ENCODE data around the gene CEP120.
"Not testable (repeated sequence)": the region's sequence is repeated elsewhere in the genome, so short reads cannot be mapped to it uniquely, and the experiment has no call there.

The CEP120 gene

DNA sequence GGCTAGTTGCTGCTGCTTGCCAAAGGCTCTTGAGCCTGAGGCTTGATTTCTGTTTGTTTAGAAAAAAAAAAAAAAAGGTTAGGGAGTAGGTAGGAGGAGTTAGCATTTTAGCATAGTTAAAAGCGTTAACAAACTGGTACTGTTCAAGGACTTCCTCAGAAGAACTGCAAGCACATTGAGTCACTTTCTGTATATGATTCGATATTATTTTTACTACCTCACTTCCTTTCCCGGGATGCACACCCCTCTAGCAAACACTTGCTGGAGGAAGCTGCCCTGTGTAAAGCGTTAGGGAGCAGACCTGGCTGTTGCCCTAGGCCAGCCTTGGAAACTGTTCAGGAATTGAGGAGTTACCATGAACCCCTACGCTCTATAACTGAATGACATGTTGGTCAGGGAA, 15.7 kb upstream of the CEP120 start:
- no peak for FAIRE-seq
- no peak for DNase-seq (ENCODE audit: low spot score)

DNA sequence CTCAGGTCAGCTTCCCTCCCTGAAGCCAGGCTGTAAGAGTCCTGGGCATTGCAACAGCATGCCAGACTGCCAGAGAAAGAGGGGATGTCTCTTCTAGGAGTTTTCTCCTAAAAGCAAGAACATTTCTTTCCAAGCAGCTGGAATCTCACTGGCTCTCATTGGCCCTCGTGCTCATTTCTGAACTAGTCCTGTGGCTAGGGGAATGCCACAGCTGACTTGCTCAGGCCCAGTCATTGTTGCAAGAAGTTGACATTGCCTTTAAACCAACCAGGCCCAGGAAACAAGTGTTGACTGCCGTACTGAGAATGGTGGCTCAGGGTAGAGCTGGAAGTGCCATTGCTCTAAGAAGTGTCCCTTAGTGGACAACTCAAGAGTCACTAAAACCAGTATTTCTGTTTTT, 15.0 kb upstream of the CEP120 start:
- no peak for FAIRE-seq
- DNase-seq (ENCODE audit: low spot score) = no peak

DNA sequence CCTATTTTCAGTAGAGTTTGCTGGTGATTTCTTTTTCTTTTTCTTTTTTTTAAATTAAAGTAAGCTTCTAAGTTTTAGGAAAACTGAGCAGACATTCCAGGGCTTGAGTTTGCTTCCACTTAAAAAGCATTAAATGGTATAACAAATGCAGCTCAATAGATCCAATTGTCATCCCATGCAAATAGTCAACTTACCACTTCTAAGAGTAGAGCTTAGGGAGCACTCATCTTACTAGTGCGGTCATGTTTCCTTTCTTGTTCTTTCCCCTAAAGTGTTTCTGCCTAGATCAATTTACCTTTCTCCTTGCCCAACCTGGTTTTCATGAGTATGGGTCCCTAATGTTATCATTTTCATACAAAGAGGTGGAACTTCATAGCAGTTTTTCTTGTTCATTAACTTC, 13.0 kb upstream of the CEP120 start:
- no peak for DNase-seq (ENCODE audit: low spot score)
- no peak for FAIRE-seq

DNA sequence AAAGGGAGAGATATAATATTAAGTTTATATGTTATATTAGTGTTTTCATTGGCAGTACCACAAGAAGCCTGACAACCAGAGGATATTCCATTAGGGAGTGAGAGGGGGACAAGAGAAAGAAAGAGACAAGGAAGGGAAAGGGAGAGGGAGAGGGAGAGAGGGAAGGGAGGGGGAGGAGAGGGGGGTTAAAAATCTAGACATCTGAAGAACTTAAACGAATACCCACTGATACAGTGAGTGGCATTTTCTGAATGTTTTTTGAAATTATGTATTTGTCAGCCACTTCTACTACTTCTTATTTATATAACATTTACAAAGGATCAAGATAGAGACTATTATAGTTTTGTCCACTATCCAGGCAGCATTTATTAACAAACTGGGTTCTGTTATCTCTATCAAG, 11.6 kb upstream of the CEP120 start:
- FAIRE-seq = no peak
- DNase-seq (ENCODE audit: low spot score) = no peak

DNA sequence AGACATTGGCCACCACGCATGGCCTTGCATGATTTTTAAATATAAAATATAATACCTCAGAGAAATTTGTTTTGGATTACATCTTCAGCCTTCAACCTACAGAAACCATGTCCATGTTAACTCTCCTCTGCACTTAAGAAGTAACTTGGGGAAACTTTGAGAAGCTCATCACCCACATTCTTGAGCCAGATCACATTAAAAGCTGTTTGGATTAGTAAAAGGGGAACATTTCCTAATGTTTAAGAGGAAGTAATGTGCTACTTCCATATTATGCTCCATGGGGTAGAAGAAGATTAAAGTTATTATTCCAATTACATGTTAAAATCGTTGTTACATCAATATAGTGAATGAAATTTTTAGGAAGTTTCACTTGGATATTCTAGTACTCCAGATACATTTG, 10.4 kb upstream of the CEP120 start:
- FAIRE-seq = no peak
- DNase-seq (ENCODE audit: low spot score) = no peak

DNA sequence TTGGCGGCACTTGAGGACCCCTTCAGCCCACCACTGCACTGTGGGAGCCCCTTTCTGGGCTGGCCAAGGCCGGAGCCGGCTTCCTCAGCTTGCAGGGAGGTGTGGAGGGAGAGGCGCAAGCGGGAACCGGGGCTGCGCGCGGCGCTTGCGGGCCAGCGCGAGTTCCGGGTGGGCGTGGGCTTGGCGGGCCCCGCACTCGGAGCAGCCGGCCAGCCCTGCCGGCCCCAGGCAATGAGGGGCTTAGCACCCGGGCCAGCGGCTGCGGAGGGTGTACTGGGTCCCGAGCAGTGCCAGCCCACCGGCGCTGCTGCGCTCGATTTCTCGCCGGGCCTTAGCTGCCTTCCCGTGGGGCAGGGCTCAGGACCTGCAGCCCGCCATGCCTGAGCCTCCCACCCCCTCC, 7.2 kb upstream of the CEP120 start:
- not testable (repeated sequence) for DNase-seq (ENCODE audit: low spot score); FAIRE-seq

DNA sequence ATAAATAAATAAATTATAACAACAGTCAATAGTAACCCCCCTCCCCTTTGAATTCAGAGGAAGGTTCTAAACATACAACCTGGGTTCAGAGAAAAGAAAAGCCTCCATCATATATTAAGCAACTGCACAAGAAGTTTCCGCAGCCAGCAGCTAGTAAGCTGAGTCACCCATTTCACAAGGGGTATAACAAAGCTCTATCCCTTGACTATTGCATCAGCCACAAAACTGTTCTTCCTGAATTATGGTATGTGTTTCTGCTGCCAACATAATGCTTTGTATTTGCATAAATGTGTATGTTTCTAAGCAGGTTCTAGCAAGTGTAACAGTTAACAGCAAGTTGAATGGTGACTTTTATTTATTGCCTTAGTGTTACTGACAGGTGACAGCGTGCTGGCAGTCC, 6.8 kb upstream of the CEP120 start:
- FAIRE-seq = no peak
- no peak for DNase-seq (ENCODE audit: low spot score)

DNA sequence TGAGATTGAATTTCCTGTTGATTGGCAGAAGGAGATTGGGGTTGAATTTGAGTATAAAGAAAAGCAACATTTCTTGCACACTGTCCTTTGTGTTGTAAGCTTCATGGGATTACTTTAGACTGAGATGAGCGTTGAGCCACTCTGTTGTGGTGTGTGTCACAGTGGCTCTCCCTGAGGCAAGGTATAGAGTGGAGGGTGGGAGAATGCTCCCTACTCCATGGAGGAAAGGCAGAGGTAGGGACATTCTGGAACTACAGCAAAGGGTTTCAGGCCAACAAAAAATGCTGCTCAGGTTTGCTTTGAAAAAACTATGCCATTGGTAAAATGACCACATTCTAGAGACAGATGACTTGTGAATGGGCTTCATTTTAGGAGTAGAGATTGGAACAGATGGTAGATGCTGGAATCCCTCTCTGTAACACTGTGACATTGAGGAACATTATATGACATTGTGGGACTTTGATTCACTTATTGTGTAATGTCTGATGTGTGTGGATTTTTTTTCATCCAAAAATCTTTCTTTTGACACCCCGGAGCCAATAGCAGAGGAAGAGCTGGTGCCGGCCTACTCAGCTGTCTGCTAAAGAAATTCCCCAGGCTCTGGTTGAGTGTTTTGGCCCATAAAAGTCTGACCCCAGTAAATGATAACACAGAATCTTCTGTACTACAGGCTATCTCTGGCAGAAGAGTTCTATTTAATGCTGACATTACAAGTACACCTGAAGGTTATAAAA, 6.2 kb upstream of the CEP120 start:
- FAIRE-seq (no peak), DNase-seq (ENCODE audit: low spot score) (no peak)

DNA sequence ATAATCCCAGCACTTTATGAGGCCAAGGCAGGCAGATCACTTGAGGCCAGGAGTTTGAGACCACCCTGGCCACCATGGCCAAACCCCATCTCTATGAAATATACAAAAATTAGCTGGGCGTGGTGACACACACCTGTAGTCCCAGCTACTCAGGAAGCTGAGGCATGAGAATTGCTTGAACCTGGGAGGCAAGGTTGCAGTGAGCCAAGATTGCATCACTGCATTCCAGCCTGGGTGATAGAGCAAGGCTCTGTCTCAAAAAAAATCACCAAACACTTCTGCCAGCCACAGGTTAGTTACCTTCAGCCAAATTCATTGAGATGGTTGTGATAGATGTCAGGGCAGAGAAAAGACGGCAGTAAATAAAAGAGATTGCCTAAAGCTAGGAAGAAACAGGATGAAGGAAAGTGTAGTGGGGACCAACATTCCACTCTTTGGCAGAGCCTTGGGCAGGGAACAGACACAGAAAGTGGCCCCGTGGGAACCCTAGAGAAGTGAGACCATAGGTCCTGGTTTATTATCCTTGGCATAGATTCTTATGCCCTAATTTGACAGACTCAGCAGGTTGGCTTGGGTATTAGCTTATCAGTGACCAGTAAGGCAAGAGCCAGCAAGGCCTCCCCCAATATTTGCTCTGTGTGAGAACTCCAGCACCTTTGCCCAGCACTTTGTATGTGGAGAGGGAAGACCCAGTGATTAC, 5.5 kb upstream of the CEP120 start:
- no peak for DNase-seq (ENCODE audit: low spot score)
- no peak for FAIRE-seq

DNA sequence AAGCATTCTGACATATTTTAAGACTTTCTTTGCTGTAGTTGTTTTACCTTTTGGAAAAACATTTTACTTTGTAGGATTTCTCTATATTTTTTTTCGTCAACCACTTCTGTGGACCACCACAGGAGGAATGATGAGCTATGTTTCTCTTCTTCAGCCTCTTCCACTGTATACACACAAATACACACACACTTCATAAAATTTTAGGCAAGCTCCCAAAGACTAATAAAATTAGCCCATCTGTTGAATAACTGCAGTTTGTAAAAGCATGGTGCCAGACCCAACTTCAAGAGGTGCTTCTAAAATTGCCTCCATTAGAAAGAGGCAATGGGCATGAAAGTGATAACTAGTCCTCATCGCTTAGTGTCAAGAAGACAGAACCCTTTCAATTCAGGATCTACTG, 4.1 kb upstream of the CEP120 start:
- DNase-seq (ENCODE audit: low spot score) (no peak), FAIRE-seq (no peak)

DNA sequence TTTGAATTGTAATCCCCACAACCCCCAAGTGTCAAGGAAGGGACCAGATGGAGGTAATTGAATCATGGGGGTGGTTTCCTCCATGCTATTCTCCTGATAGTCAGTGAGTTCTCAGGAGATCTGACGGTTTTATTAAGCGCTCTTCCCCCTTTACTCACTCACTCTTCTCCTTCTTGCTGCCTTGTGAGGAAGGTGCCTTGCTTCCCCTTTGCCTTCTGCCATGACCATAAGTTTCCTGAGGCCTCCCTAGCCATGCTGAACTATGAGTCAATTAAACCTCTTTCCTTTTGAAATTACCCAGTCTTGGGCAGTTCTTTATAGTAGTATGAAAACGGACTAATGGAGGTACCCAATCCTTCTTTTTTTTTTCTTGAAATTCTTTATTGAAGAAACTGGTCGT, 2.2 kb upstream of the CEP120 start:
- DNase-seq (ENCODE audit: low spot score) (no peak), FAIRE-seq (no peak)

DNA sequence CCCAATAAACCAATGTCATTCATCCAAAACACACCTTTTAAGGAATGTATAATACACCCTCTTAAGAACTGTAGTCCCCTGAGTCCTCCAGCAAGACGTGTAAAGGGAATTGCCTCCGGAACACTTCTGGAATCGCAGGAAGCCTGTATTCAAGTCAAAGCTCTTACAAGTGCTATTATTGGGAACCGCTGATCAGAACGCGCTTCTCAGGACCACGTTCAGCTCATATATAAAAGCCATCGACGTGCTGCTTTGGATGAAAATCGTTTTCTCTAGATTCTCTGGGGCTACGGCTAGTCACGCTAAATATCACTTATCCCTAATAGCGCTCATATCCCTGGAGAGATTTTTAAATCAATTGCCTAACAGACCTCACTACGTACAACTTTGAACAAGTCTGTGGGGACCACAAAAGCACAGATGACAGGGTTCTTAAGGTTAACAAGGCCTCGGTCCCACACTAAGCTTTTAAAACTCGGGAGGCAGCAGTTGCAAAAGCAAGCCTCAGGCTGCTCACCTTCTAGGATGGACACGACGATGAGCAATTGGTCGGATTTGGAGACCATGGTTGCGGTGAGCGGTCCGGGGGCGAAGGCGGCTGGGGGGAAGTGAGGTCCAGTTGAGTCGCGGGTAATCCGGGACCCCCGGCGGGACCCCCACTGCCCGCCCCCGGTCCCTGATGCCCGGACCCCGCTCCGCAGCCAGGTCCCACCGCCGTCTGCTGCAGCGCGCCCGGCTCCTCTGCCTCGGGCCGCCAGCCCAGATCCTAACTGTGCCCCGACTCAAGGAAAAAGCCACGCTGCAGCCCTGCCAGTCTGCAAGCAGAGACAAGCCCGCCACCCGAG, 548 bp downstream of the CEP120 start:
- FAIRE-seq = no peak
- peak; percentile 9 for DNase-seq (ENCODE audit: low spot score)

DNA sequence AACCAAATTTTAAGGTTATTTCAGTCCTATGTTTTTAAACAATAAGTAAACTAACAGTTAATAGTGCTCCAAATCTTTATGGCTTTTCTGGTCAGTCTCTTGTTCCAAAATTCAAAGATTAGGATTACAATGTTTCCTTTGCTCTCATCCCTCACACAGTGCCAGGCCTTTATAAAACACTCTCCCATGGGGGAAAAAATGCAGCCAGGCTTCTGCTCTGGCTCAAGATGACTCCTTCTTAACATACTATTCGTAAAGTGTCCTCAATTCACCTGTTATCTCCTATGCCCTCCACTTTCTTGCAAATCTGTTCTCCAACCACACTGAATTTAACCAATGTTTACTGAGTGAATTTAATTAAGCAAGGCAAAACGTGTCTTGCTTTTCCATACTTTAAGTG, 1.4 kb downstream of the CEP120 start:
- FAIRE-seq (no peak), DNase-seq (ENCODE audit: low spot score) (no peak)

DNA sequence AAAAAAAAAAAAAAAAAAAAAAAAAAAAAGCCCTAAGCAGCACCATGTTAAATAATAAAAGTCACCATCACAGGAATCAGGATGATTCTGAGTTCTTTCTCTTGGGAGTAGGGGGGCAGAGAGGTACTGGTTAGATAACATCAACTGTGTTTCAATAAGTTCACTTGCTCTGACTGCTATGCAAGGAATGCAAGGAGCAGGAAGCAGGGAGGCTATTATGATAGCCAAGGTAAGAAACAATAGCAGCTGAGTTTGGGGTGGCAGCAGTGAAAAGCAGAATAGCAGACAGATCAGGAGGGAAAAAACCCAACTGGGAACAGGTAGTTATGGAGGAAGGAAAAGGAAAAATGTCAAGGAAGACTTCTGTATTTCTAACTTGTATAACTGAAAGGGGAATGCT, 8.2 kb downstream of the CEP120 start:
- FAIRE-seq (no peak), DNase-seq (ENCODE audit: low spot score) (no peak)

DNA sequence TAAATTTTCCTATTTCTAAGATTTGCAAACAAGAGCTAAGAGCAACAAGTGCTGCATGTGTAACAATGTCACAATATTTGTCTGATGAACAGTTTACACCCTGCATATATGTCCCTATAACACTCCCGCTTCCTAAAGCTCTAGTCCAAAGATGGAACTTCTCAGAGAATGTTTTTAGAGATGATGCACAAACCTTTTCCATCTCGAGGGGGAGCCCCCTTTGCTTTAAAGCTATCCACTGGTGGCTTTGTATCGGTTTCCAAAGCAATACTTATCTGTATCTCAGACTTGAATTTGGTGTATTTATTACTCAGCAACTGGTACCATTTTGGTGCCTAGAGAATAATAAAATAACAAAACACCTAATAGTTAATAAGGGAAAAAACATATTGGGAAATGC, 11.0 kb downstream of the CEP120 start:
- DNase-seq (ENCODE audit: low spot score) (no peak), FAIRE-seq (no peak)

DNA sequence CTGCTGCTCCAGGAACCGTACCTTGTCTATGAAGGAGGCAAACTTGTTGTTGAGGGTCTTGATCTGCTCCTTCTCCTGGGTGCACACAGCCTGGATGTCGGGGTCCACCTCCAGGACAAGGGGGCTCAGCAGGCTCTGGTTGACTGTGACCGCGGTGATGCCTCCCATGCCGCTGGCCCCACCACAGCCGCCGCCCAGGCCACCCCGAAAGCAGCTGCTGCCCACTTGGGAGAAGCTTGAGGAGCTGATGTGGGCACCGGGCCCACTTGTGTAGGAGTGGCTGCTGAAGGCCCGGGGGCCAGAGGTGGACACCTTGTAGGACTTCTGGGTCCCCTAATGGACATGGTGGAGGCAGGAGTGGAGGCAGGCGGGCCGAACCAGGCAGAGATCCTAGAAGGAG, 21.2 kb downstream of the CEP120 start:
- not testable (repeated sequence) for FAIRE-seq; DNase-seq (ENCODE audit: low spot score)

DNA sequence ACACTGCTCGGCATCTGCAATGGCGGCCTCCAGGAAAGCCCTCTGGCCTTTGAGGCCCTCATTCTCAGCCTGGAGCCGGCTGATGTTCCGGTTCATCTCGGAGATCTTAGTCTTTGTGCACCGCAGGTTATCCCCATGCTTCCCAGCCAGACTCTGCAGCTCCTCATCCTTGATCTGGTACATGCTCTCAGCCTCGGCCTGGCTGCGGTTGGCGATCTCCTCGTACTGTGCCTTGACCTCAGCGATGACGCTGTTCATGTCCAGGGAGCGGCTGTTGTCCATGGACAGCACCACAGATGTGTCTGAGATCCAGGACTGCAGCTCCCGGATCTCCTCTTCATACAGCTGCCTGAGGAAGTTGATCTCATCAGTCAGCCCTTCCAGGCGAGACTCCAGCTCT, 21.9 kb downstream of the CEP120 start:
- no peak for DNase-seq (ENCODE audit: low spot score)
- no peak for FAIRE-seq

DNA sequence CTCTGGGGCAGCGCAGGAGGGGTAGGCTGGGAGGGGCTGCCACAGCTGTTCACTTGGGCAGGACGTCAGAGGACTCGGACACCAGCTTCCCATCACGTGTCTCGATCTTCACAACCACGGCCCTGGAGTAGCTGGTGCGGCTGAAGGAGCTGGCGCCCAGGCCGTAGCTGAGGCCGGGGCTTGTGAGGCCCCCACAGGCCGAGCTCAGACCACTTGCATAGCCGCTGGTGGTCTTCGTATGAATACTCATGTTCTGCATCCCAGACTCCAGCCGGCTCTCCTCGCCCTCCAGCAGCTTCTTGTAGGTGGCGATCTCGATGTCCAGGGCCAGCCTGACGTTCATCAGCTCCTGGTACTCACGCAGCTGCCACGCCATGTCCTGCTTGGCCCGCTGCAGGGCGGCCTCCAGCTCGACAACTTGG, 22.3 kb downstream of the CEP120 start:
- not testable (repeated sequence) for DNase-seq (ENCODE audit: low spot score); FAIRE-seq

DNA sequence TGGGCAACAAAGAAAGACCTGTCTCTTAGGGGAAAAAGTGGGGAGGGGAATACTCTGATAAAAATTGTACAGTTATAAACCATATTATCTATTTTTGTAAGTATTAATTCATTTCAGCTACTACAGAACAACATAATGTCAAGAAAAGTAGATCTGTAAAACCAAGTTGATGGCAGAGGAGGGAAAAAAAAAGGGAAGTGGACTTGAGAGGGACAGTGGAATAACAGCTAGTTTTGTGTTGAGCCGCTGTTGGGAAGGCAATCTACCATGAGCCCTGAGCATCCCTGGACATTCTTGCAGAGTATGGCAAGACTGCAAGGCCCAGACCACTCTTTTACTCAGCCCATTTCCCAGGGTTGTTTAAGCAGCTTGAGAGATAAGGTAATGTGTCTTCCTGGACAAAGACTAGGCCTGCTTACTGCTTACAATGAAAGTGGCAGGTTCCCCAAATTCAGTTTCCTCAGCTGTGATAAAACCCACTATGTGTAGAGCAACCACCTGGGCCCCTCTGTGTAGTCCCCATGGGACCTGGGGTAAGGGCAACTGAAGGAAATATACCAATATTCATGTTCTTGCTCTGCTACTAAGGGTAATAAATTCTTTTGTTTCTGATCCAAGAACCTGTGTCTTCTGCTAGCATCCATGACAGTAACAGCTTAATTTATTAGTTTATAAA, 25.0 kb downstream of the CEP120 start:
- DNase-seq (ENCODE audit: low spot score) (no peak), FAIRE-seq (no peak)

DNA sequence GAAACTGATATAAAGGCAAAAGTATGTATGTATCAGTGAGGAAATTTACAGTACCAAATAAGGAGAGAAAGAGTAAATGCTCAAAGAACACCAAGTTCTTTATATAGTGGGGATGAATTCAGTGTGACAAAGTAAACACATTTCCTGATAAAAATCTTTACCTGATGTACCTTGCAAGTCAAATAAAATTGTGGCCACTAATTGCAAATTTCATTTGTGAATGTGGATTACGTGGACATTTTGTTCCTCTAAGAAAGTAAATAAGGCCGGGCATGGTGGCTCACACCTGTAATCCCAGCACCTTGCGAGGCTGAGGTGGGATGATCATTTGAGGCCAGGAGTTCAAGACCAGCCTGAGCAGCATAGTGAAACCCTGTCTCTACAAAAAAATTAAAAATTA, 25.7 kb downstream of the CEP120 start:
- FAIRE-seq = no peak
- DNase-seq (ENCODE audit: low spot score) = no peak

DNA sequence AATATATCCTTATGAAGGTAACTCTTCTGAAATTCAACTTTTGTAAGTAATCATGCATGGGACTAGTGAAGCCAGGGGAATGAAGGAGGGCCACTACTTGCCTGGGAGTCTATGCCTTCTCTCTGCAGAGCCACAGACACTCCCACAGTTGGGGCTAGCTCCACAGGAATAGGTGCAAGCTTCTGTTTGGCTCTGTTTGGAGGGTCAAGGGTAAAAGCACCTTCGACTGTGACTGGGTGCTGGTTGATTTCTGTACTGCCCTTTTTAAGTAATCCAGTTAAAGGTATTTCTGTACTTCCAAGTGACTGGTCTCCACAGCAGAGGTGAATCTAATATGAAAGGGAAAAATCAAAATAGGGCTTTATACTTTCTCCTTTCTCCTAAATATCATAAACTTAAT, 32.2 kb downstream of the CEP120 start:
- no peak for FAIRE-seq
- DNase-seq (ENCODE audit: low spot score) = no peak

DNA sequence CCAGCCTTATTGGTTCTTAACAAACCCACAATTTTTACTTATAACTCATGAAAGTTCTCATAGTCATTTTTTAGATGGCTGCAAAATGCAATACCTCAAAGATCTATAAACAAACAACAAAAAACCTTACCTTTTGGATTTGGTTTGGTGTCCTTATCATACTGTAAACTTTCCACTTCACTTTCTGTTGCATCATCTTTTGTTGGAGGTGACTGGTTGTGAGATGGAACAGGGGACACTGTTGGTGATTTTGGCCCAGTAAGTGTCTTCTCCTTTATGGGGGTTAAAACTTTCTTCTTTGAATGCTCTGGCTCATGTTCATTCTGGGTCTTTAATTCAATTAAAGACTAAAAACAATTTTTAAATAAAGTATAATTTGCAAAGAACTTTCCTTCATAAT, 33.4 kb downstream of the CEP120 start:
- no peak for FAIRE-seq
- no peak for DNase-seq (ENCODE audit: low spot score)

Data from RCC 7860 (cell line).